ENCODE measurements around the gene POPDC3.

Gene POPDC3

DNA sequence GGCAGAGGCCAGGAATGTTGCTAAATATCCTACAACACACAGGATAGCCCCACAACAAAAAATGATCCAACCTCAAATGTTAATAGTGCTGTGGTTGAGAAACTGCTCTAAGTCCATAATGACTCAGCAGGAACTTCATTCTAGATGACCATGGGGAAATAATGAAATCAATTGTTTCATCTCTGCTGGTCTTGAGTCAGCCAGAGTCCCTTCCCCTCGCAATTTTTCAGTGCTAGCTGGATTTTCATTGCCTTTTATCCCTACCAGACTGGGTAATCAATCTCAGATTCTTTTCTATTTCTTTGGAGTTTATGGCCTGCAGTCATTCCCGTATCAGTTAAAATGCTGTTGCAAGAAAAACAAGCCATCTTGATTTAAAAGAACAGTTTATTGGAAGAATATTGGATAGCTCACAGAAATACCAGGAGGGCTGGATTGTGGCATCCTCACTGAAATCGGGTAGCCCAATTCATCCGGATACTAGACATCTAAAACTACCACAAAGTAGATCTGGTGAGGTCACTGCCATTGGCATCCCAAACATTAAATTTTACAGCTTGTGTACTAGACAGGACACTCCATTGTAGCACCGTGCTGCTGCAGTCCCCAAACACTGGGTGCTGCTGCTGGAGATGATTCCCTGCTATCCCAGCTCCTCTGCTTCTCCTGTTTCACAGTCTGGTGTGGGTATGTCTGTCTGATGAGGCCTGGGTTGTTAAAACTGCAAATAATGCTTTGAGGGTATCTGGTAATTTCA is 30.3 kb upstream of the POPDC3 start:
- H3K4me3 ChIP-seq (ENCODE audit: low read depth, low read length), result no peak overlapping the region
- no peak for TF ChIP-seq CTCF (IDR thresholded peaks at IDR 0.05; ENCODE audit: insufficient read depth, low read depth, low read length, missing control alignments)
- DNase-seq (ENCODE audit: low read depth), result no peak

DNA sequence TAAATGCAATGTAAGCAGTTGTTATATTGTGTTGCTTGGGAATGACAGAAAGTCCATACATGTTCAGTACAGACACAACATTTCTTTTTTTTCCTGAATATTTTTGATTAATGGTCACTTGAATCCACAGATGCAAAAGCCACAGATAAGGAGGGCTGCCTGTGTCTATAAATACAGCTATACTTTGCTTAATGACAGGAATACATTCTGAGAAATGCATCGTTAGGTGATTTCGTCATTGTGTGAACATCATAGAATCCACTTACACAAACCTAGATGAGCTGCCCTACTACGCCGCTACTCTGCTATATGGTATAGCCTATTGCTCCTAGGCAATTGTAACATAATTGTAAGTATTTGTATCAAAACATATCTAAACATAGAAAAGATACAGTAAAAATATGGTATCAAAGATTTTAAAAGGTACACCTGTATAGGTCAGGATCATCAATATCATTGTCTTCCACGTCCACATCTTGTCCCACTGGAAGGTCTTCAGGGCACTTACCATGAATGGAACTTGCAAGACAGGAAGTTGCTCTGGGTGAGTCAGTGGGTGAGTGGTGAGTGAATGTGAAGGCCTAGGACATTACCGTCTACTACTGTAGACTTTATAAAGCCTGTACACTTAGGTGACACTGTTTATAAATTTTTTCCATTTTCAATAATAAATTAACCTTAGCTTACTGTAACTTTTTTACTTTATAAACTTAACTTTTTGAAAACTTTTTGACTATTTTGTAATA is 27.9 kb upstream of the POPDC3 start:
- no peak for DNase-seq (ENCODE audit: low read depth)
- H3K4me3 ChIP-seq (ENCODE audit: low read depth, low read length), result no peak overlapping the region
- TF ChIP-seq CTCF (IDR thresholded peaks at IDR 0.05; ENCODE audit: insufficient read depth, low read depth, low read length, missing control alignments), result no peak

- no peak for TF ChIP-seq CTCF (IDR thresholded peaks at IDR 0.05; ENCODE audit: insufficient read depth, low read depth, low read length, missing control alignments)
- no peak overlapping the region for H3K4me3 ChIP-seq (ENCODE audit: low read depth, low read length)
- no peak for DNase-seq (ENCODE audit: low read depth)
These were observed 25.0 kb upstream of the POPDC3 start for GRCh38 chr6:105204768-105205167.

DNA sequence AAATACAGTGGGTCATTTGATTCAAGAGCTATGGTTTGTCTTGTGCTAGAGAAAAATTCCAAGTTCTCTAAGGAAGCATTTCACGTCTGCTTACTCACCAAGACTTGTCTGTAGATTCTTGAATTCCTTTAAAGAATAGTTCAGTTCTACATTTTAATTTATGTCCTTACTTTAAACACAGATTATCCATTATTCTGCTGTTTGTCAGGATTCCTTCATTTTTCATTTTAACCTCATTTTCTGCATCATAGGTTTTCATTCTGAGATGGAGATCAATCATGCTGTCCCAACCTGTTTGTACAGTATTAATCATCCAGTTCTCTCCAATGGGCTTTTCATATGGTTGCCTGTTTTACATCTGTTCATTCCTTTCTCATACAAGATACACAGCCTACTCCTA is 24.5 kb upstream of the POPDC3 start:
- no peak overlapping the region for H3K4me3 ChIP-seq (ENCODE audit: low read depth, low read length)
- no peak for DNase-seq (ENCODE audit: low read depth)
- TF ChIP-seq CTCF (IDR thresholded peaks at IDR 0.05; ENCODE audit: insufficient read depth, low read depth, low read length, missing control alignments), result no peak

DNA sequence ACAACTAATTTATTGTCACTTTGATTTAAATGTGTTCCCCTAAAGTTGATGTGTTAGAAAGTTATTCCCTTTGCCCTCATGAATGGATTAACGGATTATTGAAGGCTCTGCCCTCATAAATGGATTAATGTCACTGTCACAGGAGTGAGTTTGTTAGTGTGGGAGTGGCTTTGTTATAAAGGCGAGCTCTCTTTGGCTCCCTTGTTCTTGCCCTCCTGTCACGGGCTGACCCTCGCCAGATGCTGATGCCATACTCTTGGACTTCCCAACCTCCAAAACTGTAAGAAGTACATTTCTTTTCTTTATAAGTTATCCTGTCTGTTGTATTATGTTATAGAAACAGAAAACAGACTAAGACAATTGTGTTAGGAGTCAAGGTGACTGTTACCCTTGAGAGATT is 22.7 kb upstream of the POPDC3 start:
- DNase-seq (ENCODE audit: low read depth), result no peak
- no peak overlapping the region for H3K4me3 ChIP-seq (ENCODE audit: low read depth, low read length)
- TF ChIP-seq CTCF (IDR thresholded peaks at IDR 0.05; ENCODE audit: insufficient read depth, low read depth, low read length, missing control alignments), result no peak

GRCh38 chr6:105200133-105200730 is 20.4 kb upstream of the POPDC3 start:
- no peak for TF ChIP-seq CTCF (IDR thresholded peaks at IDR 0.05; ENCODE audit: insufficient read depth, low read depth, low read length, missing control alignments)
- DNase-seq (ENCODE audit: low read depth), result no peak

More at GRCh38 chr6:105200133-105200730, 20.4 kb upstream of the POPDC3 start:
- no peak overlapping the region for H3K4me3 ChIP-seq (ENCODE audit: low read depth, low read length)
